Measurements from ENCODE around the gene NPBWR2.

DNA sequence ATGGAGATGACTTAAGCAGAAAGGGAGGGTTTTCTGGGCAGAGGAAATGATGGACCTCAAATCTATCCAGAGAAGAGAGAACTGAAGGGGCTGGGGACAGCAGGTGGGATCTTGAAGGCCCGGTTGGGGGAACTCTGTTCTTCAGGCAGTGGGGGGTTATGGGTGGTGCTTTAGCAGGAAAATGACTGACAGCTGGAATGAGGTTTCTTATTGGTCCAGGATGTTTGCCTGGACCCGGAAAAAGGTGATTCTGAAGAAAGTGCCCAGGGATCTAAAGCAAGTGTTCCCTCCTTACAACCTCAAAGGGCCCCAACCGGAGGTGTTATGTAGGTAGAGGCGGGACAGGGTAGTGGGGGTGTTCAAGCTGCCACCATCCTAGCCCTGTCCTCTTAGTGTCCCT, 11.9 kb downstream of the NPBWR2 start:
- TF ChIP-seq CTCF (IDR thresholded peaks at IDR 0.05) (no peak), POLR2A (IDR thresholded peaks at IDR 0.05) (no peak)
